OCI-LY7 (cell line): ENCODE measurements around the gene ZNF566. TPM values are rescaled to one million over a fixed set of nuclear protein-coding genes. Genes with fewer than 3 reads are reported as not detected.
A peak's percentile ranks its signal among the peaks of the same experiment; 100 is the strongest.

Experiments used
- BruUV-seq: library from RNA; stranded (reverse); fragments of 400-500 nt; replicated peaks from 2 replicates; lab custom pipeline; 2021; lab: Mats Ljungman, UMichigan
- CTCF ChIA-PET: fragments of 300-600 bp; sonication (Branson Sonifier 250); formaldehyde crosslinking; loops from one replicate; lab custom pipeline; 2022; ENCODE audit warnings: antibody characterized with exemption; ENCODE audit not compliant: unreplicated experiment; lab: Charles Lee
- POLR2A ChIA-PET: fragments of 300-600 bp; sonication (Branson Sonifier 250); formaldehyde crosslinking; loops from one replicate; lab custom pipeline; 2022; ENCODE audit warnings: antibody characterized with exemption; lab: Charles Lee
- DNase-seq: peaks from one replicate; pipeline ENCODE4 v3.0.0-alpha.2; 2015; ENCODE audit warnings: low spot score
- H2AFZ ChIP-seq: fragments of 200-600 bp; sonication (generic), shearing (Covaris generic); 2 replicates; pipeline ENCODE4 v1.6.1; 2014; ENCODE audit warnings: mild to moderate bottlenecking, antibody characterized with exemption, low read length, moderate library complexity
- H3K27ac ChIP-seq: fragments of 200-600 bp; sonication (generic); 2 replicates; pipeline ENCODE4 v1.5.1; 2014; ENCODE audit warnings: mixed run types, low read depth, mild to moderate bottlenecking, moderate library complexity, low read length, inconsistent platforms; ENCODE audit not compliant: poor library complexity, severe bottlenecking
- H3K36me3 ChIP-seq: fragments of 200-600 bp; sonication (generic); 2 replicates; pipeline ENCODE4 v1.6.1; 2014; ENCODE audit warnings: mild to moderate bottlenecking, antibody characterized with exemption, low read length, moderate library complexity, mixed read lengths; ENCODE audit not compliant: insufficient read depth
- H3K4me1 ChIP-seq: fragments of 200-600 bp; sonication (generic); 2 replicates; pipeline ENCODE4 v1.5.1; 2014; ENCODE audit warnings: mild to moderate bottlenecking, low read length; ENCODE audit not compliant: insufficient read depth, poor library complexity, severe bottlenecking
- H3K4me2 ChIP-seq: fragments of 200-600 bp; sonication (generic); 2 replicates; pipeline ENCODE4 v1.6.1; 2014; ENCODE audit warnings: mild to moderate bottlenecking, low read length
- H3K4me3 ChIP-seq: fragments of 200-600 bp; sonication (generic); 2 replicates; pipeline ENCODE4 v1.5.1; 2014; ENCODE audit warnings: mild to moderate bottlenecking, low read depth, low read length; ENCODE audit not compliant: poor library complexity, severe bottlenecking
- H3K79me2 ChIP-seq: fragments of 200-600 bp; sonication (generic); 2 replicates; pipeline ENCODE4 v1.6.1; 2016; ENCODE audit warnings: low read depth, mild to moderate bottlenecking, low read length, moderate library complexity, mixed read lengths; ENCODE audit not compliant: insufficient read depth
- H3K9me2 ChIP-seq: fragments of 200-600 bp; sonication (generic); 2 replicates; pipeline ENCODE4 v1.6.1; 2016; ENCODE audit warnings: mild to moderate bottlenecking, low read length, mixed read lengths; ENCODE audit not compliant: insufficient read depth
- H3K9me3 ChIP-seq: fragments of 200-600 bp; sonication (generic); 2 replicates; pipeline ENCODE4 v1.6.1; 2014; ENCODE audit warnings: mild to moderate bottlenecking, mixed run types, low read length, mixed read lengths
- H4K20me1 ChIP-seq: fragments of 200-600 bp; sonication (generic); 2 replicates; pipeline ENCODE4 v1.6.1; 2014; ENCODE audit warnings: mild to moderate bottlenecking, antibody characterized with exemption, low read length, moderate library complexity, mixed read lengths; ENCODE audit not compliant: insufficient read depth
- EZH2phosphoT487 ChIP-seq: fragments of 200-600 bp; sonication (generic); IDR thresholded peaks from 2 replicates; pipeline ENCODE4 v1.6.1; 2018; ENCODE audit warnings: low read depth, borderline replicate concordance, mild to moderate bottlenecking, mixed run types, antibody characterized with exemption, low read length, moderate library complexity, mixed read lengths
- intact Hi-C: fragments of 100-400 bp; cut with micrococcal nuclease; formaldehyde crosslinking; loops from one replicate; pipeline ENCODE4 v1.10.0; 2022; ENCODE audit not compliant: unreplicated experiment
- total RNA-seq, 2 experiments: library from RNA; depleted of rRNA in 1 of 2; stranded (reverse); fragments of >200 nt in 1 of 2; shearing (Covaris generic) in 1 of 2; gene quantifications; 2 replicates each; pipeline ENCODE4 v1.2.3, GENCODE V29; 2014 to 2022
- TF ChIP-seq, protein P1 (sequence below): fragments of 200-600 bp; sonication (generic); conservative IDR thresholded peaks from 2 replicates; pipeline ENCODE4 v1.5.1; 2014; ENCODE audit warnings: mild to moderate bottlenecking, antibody characterized with exemption, low read length, moderate library complexity, mixed read lengths

ZNF566 gene
- total RNA-seq, 2 experiments from 2014 or later: 16.1 to 17.3 TPM

DNA sequence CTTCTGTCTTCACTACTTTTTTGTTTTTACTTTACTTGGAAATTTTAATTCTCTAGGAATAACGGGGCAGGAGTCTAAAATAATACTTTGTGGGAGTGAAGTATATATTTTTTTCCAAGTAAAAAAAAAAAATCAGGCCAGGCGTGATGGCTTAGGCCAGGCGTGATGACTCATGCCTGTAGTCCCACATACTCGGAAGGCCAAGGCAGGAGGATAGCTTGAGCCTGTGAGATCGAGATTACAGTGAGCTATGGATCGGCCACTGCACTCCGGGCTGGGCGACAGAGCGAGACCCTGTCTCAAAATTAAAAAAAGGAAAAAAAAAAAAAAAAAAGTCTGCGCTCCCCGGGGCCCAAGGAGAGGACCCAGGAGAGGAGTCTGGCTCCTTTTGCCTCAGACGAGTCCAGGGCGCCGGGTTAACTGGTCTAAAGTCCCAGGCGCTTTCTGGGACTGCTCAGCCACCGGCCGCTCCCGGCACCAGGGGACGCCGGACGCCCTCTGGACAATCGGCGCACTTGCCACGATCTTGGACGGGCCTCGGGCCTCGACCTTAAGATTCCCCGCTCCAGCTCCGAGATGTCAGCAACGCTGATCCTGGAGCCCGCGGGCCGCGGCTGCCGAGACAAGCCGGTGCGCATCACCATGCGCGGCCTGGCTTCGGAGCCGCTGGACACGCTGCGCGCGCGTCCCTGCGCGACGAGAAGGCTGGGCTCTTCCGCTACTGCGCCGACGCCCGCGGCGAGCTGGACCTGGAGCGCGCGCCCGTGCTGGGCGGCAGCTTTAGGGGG lies 68.2 kb downstream of the ZNF566 start:
- Histone ChIP-seq H4K20me1 (no peaks in the 10 kb centered on the region), H3K79me2 (peaks cover 21% of the 10 kb centered on the region), H3K4me1 (peaks cover 16% of the 10 kb centered on the region), H3K27ac (no peak overlapping the region), H2AFZ (no peak overlapping the region), H3K9me3 (peaks cover 6% of the 10 kb centered on the region), H3K36me3 (peaks cover 6% of the 10 kb centered on the region), H3K4me2 (no peak overlapping the region), H3K4me3 (no peak overlapping the region), H3K9me2 (no peaks in the 10 kb centered on the region)
- ChIA-PET CTCF (no interaction called here), POLR2A (interaction anchor here (0.6 to 0.7 kb wide), 2 partner anchors 66 to 803 kb away, joined by 3 to 5 read pairs; no protein-coding TSS in a partner anchor)
- no TSS peak for BruUV-seq
- TF ChIP-seq, protein P1, sequence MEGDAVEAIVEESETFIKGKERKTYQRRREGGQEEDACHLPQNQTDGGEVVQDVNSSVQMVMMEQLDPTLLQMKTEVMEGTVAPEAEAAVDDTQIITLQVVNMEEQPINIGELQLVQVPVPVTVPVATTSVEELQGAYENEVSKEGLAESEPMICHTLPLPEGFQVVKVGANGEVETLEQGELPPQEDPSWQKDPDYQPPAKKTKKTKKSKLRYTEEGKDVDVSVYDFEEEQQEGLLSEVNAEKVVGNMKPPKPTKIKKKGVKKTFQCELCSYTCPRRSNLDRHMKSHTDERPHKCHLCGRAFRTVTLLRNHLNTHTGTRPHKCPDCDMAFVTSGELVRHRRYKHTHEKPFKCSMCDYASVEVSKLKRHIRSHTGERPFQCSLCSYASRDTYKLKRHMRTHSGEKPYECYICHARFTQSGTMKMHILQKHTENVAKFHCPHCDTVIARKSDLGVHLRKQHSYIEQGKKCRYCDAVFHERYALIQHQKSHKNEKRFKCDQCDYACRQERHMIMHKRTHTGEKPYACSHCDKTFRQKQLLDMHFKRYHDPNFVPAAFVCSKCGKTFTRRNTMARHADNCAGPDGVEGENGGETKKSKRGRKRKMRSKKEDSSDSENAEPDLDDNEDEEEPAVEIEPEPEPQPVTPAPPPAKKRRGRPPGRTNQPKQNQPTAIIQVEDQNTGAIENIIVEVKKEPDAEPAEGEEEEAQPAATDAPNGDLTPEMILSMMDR: no peak
- TF ChIP-seq EZH2phosphoT487: no peak
- no peak for DNase-seq
- intact Hi-C loops: no loop called here

DNA sequence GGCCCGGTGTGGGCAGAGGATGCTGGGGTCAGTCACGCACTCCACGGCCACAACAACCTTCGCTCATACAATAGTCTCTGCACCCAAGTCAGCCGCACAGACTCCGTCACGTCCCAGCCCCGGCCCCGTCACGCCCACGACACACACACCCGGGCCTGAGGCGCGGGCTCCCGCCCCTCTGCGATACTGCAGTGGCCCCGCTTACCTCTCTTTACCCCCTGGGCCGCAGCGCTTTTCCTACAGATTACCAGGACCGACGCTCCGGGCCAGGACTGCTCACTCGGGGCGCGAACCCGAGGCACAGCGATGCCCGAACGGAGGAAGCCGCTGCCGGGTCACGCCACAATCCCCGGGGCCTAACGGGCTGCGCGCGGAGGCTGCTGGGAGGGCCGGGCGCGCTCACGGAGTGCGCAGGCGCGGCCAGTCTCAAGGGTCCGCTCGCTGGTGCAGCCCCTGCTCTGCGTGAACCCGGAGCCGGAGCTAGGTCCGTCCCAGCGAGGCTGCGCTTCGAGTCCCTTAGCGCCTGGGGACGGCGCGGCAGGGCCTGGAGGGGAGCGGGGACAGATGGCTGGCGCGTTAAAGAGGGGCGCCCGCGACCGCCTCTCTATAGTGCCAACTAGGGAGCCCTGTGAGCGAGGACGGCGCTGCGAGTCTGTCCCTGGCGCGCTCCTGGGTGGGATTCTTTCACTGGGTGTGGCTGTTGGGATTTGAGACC lies 70.9 kb downstream of the ZNF566 start, which contains the start of gene ZFP82:
Gene ZFP82, minus strand, starts transcription at position 358 of the 715 bp plus-strand sequence. CDS start 8,855 bp downstream, outside the sequence.
- H3K79me2 ChIP-seq: peaks cover 46% of the 10 kb centered on the region
- H3K4me2 ChIP-seq: peak within 1 kb of the TSS; percentile 93
- peaks cover 33% of the 10 kb centered on the region for H3K36me3 ChIP-seq
- peaks cover 16% of the 10 kb centered on the region for H3K4me1 ChIP-seq
- peak within 1 kb of the TSS; percentile 84 for H3K4me3 ChIP-seq
- peak within 1 kb of the TSS; percentile 97 for H2AFZ ChIP-seq
- H3K27ac ChIP-seq: peak within 1 kb of the TSS; percentile 67
- intact Hi-C loops: loop anchor here (2.0 kb wide), 1 partner anchor 74 kb away; no protein-coding TSS in a partner anchor
- POLR2A ChIA-PET: interaction anchor here (0.5 to 1.4 kb wide), 7 partner anchors 9 to 771 kb away, joined by 3 to 9 read pairs (median 3); partner anchors contain the start of gene ZNF260
- BruUV-seq: no TSS peak
- no peaks in the 10 kb centered on the region for H4K20me1 ChIP-seq
- CTCF ChIA-PET: no interaction called here
- DNase-seq: peak; percentile 94
- TF ChIP-seq EZH2phosphoT487: no peak
- TF ChIP-seq, protein P1: no peak
- H3K9me3 ChIP-seq: peaks cover 16% of the 10 kb centered on the region
- no peaks in the 10 kb centered on the region for H3K9me2 ChIP-seq
